Lung (tissue), 12 donors: ENCODE results near the gene TCF12. TPM values are rescaled to one million over a fixed set of nuclear protein-coding genes. Genes with fewer than 3 reads are reported as not detected.

Experiments
- ATAC-seq: fragments of 200-7000 bp; cut with Tn5 transposase; one replicate; pipeline ENCODE4 v1.9.1; 2020; ENCODE audit warnings: moderate number of reproducible peaks; ENCODE audit not compliant: insufficient read depth, low FRiP score
- DNase-seq, 3 donors: peaks; one replicate each; pipeline ENCODE4 v3.0.0-alpha.2; 2013 to 2017
- H3K27ac ChIP-seq, 2 donors: one replicate each; pipeline ENCODE4 v1.5.1; 2013; ENCODE audit warnings: mild to moderate bottlenecking in 2 of 2, moderate library complexity in 2 of 2, control low read depth in 1 of 2, inconsistent platforms in 1 of 2, low read depth in 1 of 2, low read length in 1 of 2
- H3K27me3 ChIP-seq, 3 donors: one replicate each; pipeline ENCODE4 v1.5.1; 2013; ENCODE audit warnings: low read length in 2 of 3; ENCODE audit not compliant: control insufficient read depth in 3 of 3, insufficient read depth in 3 of 3
- H3K36me3 ChIP-seq, 4 donors: one replicate each; pipeline ENCODE4 v1.5.1; 2013; ENCODE audit warnings: low read length in 4 of 4, mild to moderate bottlenecking in 1 of 4, moderate library complexity in 1 of 4; ENCODE audit not compliant: control insufficient read depth in 4 of 4, insufficient read depth in 4 of 4
- H3K4me1 ChIP-seq, 5 donors: one replicate each; pipeline ENCODE4 v1.5.1; 2013; ENCODE audit warnings: low read length in 5 of 5, mild to moderate bottlenecking in 2 of 5, moderate library complexity in 1 of 5; ENCODE audit not compliant: control insufficient read depth in 5 of 5, insufficient read depth in 5 of 5
- H3K4me3 ChIP-seq: one replicate; pipeline ENCODE4 v1.5.1; 2013; ENCODE audit warnings: mild to moderate bottlenecking, control low read depth, moderate library complexity
- H3K9ac ChIP-seq, 2 donors: one replicate each; pipeline ENCODE4 v1.5.1; 2013; ENCODE audit warnings: low read length in 2 of 2, control low read depth in 1 of 2; ENCODE audit not compliant: insufficient read depth in 1 of 2
- H3K9me3 ChIP-seq, 4 donors: one replicate each; pipeline ENCODE4 v1.5.1; 2013; ENCODE audit warnings: low read length in 3 of 4, mild to moderate bottlenecking in 1 of 4, moderate library complexity in 1 of 4; ENCODE audit not compliant: control insufficient read depth in 4 of 4, insufficient read depth in 3 of 4
- WGBS, 2 donors: extraction: QIAGEN DNeasy Blood & Tissue Kit; methylation state at CpG; one replicate each; pipeline ENCODE4 v1.1.7; 2013; 5-methylcytosine and 5-hydroxymethylcytosine counted together
- polyA plus RNA-seq, 2 donors: library from polyadenylated mRNA; stranded (reverse); fragments of 200-250 nt; gene quantifications; one replicate each; pipeline ENCODE4 v1.2.1, GENCODE V29; 2013
- total RNA-seq, 2 donors: library from RNA; depleted of rRNA in 1 of 2; stranded (reverse); fragments of >200 nt in 1 of 2; gene quantifications; one replicate each; pipeline ENCODE4 v1.2.1, GENCODE V29; 2014 to 2021
- TF ChIP-seq, protein P1 (sequence below): IDR thresholded peaks from 2 replicates; pipeline ENCODE4 v1.5.1; 2012; ENCODE audit warnings: mild to moderate bottlenecking; ENCODE audit errors: control extremely low read depth, extremely low read depth
- donor health status: control.
- donor health status: control.
- donor health status: Bipolar disorder and iron deficiency.
- donor health status: healthy.
- donor health status: DM: yes; HTN: yes; CAD: no.

The TCF12 gene
- total and polyA plus RNA-seq, 4 donors, result 9.6 to 314 (median 56.3) TPM

DNA sequence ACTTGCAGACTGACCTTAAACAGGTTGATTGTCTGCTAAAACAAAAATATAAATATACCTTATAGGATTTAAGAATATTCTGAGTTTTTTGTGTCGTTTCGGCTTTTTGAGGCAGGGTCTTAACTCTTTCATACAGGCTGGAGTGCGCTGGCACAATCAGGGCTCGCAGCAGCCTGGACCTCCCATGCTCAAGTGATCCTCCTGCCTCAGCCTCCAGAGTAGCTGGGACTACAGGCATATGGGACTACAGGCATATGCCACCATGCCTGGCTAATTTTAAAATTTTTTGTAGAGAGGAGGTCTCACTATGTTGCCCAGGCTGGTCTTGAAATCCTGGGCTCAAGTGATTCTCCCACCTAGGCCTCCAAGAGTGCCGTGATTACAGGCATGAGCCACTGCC is 113.9 kb downstream of the TCF12 start:
- peaks cover 6 to 15% (median 12%) of the 10 kb centered on the region in 5 donors for H3K4me1 ChIP-seq
- H3K27ac ChIP-seq, result no peak overlapping the region
- H3K9ac ChIP-seq, result no peak overlapping the region
- no peaks in the 10 kb centered on the region for H3K27me3 ChIP-seq
- ATAC-seq, result no peak
- 96 to 99% methylated on average over 5 of the region's 5 CpGs for WGBS, 2 donors
- H3K4me3 ChIP-seq, result no peak overlapping the region
- DNase-seq, result no peak
- TF ChIP-seq, protein P1, sequence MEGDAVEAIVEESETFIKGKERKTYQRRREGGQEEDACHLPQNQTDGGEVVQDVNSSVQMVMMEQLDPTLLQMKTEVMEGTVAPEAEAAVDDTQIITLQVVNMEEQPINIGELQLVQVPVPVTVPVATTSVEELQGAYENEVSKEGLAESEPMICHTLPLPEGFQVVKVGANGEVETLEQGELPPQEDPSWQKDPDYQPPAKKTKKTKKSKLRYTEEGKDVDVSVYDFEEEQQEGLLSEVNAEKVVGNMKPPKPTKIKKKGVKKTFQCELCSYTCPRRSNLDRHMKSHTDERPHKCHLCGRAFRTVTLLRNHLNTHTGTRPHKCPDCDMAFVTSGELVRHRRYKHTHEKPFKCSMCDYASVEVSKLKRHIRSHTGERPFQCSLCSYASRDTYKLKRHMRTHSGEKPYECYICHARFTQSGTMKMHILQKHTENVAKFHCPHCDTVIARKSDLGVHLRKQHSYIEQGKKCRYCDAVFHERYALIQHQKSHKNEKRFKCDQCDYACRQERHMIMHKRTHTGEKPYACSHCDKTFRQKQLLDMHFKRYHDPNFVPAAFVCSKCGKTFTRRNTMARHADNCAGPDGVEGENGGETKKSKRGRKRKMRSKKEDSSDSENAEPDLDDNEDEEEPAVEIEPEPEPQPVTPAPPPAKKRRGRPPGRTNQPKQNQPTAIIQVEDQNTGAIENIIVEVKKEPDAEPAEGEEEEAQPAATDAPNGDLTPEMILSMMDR, result no peak
- H3K9me3 ChIP-seq, result no peaks in the 10 kb centered on the region
- H3K36me3 ChIP-seq, result peaks cover 0 to 1% (median 0%) of the 10 kb centered on the region in 4 donors

- WGBS, 2 donors, result 77 to 85% methylated on average over 3 of the region's 3 CpGs
- ATAC-seq, result no peak
- Histone ChIP-seq H3K9ac (no peak overlapping the region), H3K4me3 (no peak overlapping the region), H3K9me3 (no peaks in the 10 kb centered on the region), H3K36me3 (peaks cover 0 to 2% (median 0%) of the 10 kb centered on the region in 4 donors), H3K27ac (no peak overlapping the region), H3K27me3 (no peaks in the 10 kb centered on the region), H3K4me1 (peaks cover 6 to 15% (median 12%) of the 10 kb centered on the region in 5 donors)
- no peak for DNase-seq
- TF ChIP-seq, protein P1, result no peak
Measured at GRCh38 chr15:57033715-57034439, 115.4 kb downstream of the TCF12 start.

GRCh38 chr15:57034613-57035012 is 116.2 kb downstream of the TCF12 start:
- peaks cover 6 to 20% (median 13%) of the 10 kb centered on the region in 5 donors for H3K4me1 ChIP-seq
- H3K4me3 ChIP-seq, result no peak overlapping the region
- DNase-seq (no peak), ATAC-seq (no peak)
- H3K9me3 ChIP-seq, result no peaks in the 10 kb centered on the region
- H3K27me3 ChIP-seq, result no peaks in the 10 kb centered on the region
- H3K36me3 ChIP-seq, result peaks cover 0 to 2% (median 0%) of the 10 kb centered on the region in 4 donors
- TF ChIP-seq, protein P1, result no peak
- WGBS, 2 donors, result 56 to 61% methylated on average over 1 of the region's 1 CpG
- no peak overlapping the region for H3K27ac ChIP-seq
- no peak overlapping the region for H3K9ac ChIP-seq
